Epidermal melanocyte (primary cell): ENCODE measurements around the gene DUOXA2.
"Not testable (repeated sequence)": the region's sequence is repeated elsewhere in the genome, so short reads cannot be mapped to it uniquely, and the experiment has no call there.

ENCODE experiments used
- DNase-seq: peaks from one replicate; pipeline ENCODE4 v3.0.0; 2011; ENCODE audit warnings: low spot score; ENCODE audit not compliant: insufficient read length

The DUOXA2 gene

GRCh38 chr15:45095661-45096060, 18.5 kb upstream of the DUOXA2 start:
- no peak for DNase-seq

- DNase-seq, result no peak
Observed at GRCh38 chr15:45097466-45097865, 16.7 kb upstream of the DUOXA2 start.

- peak; percentile 9 for DNase-seq
Observed at GRCh38 chr15:45099549-45100165, 14.5 kb upstream of the DUOXA2 start.

- no peak for DNase-seq
Observed at GRCh38 chr15:45100884-45101625, 13.1 kb upstream of the DUOXA2 start.

GRCh38 chr15:45101749-45102148, 12.4 kb upstream of the DUOXA2 start:
- no peak for DNase-seq

- DNase-seq, result no peak
Observed at GRCh38 chr15:45102226-45102625, 11.9 kb upstream of the DUOXA2 start.

- not testable (repeated sequence) for DNase-seq
Observed at GRCh38 chr15:45104170-45104569, 10.0 kb upstream of the DUOXA2 start.

GRCh38 chr15:45105586-45105985, 8.5 kb upstream of the DUOXA2 start:
- no peak for DNase-seq

GRCh38 chr15:45106002-45106790, 7.9 kb upstream of the DUOXA2 start:
- peak; percentile 7 for DNase-seq

- no peak for DNase-seq
Observed at GRCh38 chr15:45107941-45108630, 6.0 kb upstream of the DUOXA2 start.

GRCh38 chr15:45110256-45110820, 3.8 kb upstream of the DUOXA2 start:
- no peak for DNase-seq

GRCh38 chr15:45111390-45112142, 2.6 kb upstream of the DUOXA2 start:
- DNase-seq, result no peak

- DNase-seq, result no peak
Observed at GRCh38 chr15:45112143-45112590, 2.0 kb upstream of the DUOXA2 start.

GRCh38 chr15:45112591-45113379, 1.3 kb upstream of the DUOXA2 start:
- no peak for DNase-seq

- DNase-seq, result no peak
Observed at GRCh38 chr15:45113380-45113990, 641 bp upstream of the DUOXA2 start.

- no peak for DNase-seq
Observed at GRCh38 chr15:45114751-45115085, 592 bp downstream of the DUOXA2 start.

GRCh38 chr15:45115312-45115820, 1.2 kb downstream of the DUOXA2 start:
- DNase-seq, result no peak

GRCh38 chr15:45116006-45116481, 1.9 kb downstream of the DUOXA2 start:
- no peak for DNase-seq
